ENCODE results near the gene BCL2L2.

DNA sequence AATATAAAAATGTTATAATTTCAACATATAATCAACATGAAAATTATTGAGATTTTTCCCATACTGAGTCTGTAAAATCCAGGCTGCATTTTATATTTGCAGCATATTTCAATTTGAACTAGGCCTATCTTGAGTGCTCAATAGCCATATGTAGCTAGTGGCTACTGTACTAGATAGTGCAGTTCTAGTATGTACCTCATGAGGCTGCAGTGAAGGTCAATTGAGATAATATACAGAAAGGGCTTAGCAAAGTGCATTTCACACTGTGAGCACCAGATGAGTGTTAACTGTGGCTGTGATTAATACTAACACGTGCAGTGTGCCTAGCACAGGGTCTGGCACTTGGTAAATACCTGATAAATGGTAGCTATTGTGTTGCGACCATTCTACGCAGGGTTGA, 51.4 kb downstream of the BCL2L2 start:
- TF ChIP-seq, protein P1, sequence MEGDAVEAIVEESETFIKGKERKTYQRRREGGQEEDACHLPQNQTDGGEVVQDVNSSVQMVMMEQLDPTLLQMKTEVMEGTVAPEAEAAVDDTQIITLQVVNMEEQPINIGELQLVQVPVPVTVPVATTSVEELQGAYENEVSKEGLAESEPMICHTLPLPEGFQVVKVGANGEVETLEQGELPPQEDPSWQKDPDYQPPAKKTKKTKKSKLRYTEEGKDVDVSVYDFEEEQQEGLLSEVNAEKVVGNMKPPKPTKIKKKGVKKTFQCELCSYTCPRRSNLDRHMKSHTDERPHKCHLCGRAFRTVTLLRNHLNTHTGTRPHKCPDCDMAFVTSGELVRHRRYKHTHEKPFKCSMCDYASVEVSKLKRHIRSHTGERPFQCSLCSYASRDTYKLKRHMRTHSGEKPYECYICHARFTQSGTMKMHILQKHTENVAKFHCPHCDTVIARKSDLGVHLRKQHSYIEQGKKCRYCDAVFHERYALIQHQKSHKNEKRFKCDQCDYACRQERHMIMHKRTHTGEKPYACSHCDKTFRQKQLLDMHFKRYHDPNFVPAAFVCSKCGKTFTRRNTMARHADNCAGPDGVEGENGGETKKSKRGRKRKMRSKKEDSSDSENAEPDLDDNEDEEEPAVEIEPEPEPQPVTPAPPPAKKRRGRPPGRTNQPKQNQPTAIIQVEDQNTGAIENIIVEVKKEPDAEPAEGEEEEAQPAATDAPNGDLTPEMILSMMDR (IDR thresholded peaks at IDR 0.05; ENCODE audit: insufficient read depth, low read length, poor library complexity, severe bottlenecking), result no peak
- no peak for TF ChIP-seq EZH2phosphoT487 (conservative IDR thresholded peaks at IDR 0.05; ENCODE audit: low read length)
